Ovary (tissue), 9 donors: Measurements from ENCODE around the gene PRDM7. TPM values are rescaled to one million over a fixed set of nuclear protein-coding genes. Genes with fewer than 3 reads are reported as not detected.
"Not testable (repeated sequence)": the region's sequence is repeated elsewhere in the genome, so short reads cannot be mapped to it uniquely, and the experiment has no call there.

Experiments
- DNase-seq, 5 donors: peaks; one replicate each; pipeline ENCODE4 v3.0.0-alpha.2; 2019 to 2020
- H3K27ac ChIP-seq, 2 donors: fragments of 200-600 bp; one replicate each; pipeline versions ENCODE4 v1.5.1 to v1.8.0; 2019 to 2022
- H3K27me3 ChIP-seq: fragments of 200-600 bp; one replicate; pipeline ENCODE4 v1.8.0; 2022
- H3K36me3 ChIP-seq: fragments of 200-600 bp; sonication (generic); one replicate; pipeline ENCODE4 v1.5.1; 2019
- H3K4me1 ChIP-seq: one replicate; pipeline ENCODE4 v1.8.1; 2013; ENCODE audit warnings: mild to moderate bottlenecking, moderate library complexity; ENCODE audit not compliant: insufficient read depth
- H3K4me3 ChIP-seq: fragments of 200-600 bp; sonication (generic); one replicate; pipeline ENCODE4 v1.5.1; 2017
- H3K9me3 ChIP-seq, 2 donors: fragments of 200-600 bp in 1 of 2; sonication (generic) in 1 of 2; one replicate each; pipeline versions ENCODE4 v1.5.1 to v1.8.1; 2013 to 2019; ENCODE audit warnings: mild to moderate bottlenecking in 1 of 2, moderate library complexity in 1 of 2
- CTCF ChIP-seq, 3 donors: fragments of 450-650 bp in 2 of 3; fragments of 200-600 bp in 1 of 3; IDR thresholded peaks; one replicate each; pipeline versions ENCODE4 v1.5.1 to v1.8.0; 2016 to 2022; ENCODE audit warnings: antibody characterized with exemption in 3 of 3, mild to moderate bottlenecking in 1 of 3
- EP300 ChIP-seq: sonication (generic); formaldehyde crosslinking; IDR thresholded peaks from one replicate; pipeline ENCODE4 v1.6.1; 2017; ENCODE audit warnings: antibody characterized with exemption
- POLR2A ChIP-seq: fragments of 450-650 bp; IDR thresholded peaks from one replicate; pipeline ENCODE4 v1.6.1; 2017; ENCODE audit warnings: antibody characterized with exemption, mild to moderate bottlenecking, moderate library complexity
- WGBS, 3 donors: extraction: QIAGEN DNeasy Blood & Tissue Kit in 1 of 3; methylation state at CpG; one replicate each; pipeline versions ENCODE4 v1.1.5 to v1.1.7; 2013 to 2017; 5-methylcytosine and 5-hydroxymethylcytosine counted together
- intact Hi-C, 4 donors: fragments of 100-400 bp; cut with DNase I; formaldehyde crosslinking; loops; one replicate each; pipeline versions ENCODE4 v1.11.0 to v1.15.1; 2022 to 2023
- polyA plus RNA-seq, 2 donors: library from polyadenylated mRNA; stranded (reverse); fragments of 200-250 nt in 1 of 2; fragments of 350-450 nt in 1 of 2; fragmentation: Illumina TruSeq in 1 of 2; extraction: RNeasy Lipid Tissue Mini Kit (QIAGEN cat#74804) in 1 of 2; gene quantifications; one replicate each; pipeline ENCODE4 v1.2.3, GENCODE V29; 2013 to 2014
- total RNA-seq, 7 donors: library from RNA; depleted of rRNA in 2 of 7; stranded (reverse); fragments of >200 nt in 2 of 7; fragmentation: NEBNext Ultra II Directional in 3 of 7; extraction: Animal tissue kit (Norgen Biotek cat#: 25700) in 3 of 7; gene quantifications; one replicate each; pipeline versions ENCODE4 v1.1.0 to v1.2.4, GENCODE V29; 2016 to 2023
- donor health status: DM: no; HTN: no; CAD: no; lungs with moderate emphysema.
- donor health status: DM: no; HTN: no; CAD: no.
- donor health status: Bipolar disorder and iron deficiency.
- donor health status: DM: yes; HTN: yes; CAD: no.
- donor health status: DM: no; HTN: no; CAD: no.
- donor health status: DM: yes; HTN: yes; CAD: no.

The PRDM7 gene
- total and polyA plus RNA-seq, 9 donors, result not detected

- intact Hi-C loops, H3K4me3 ChIP-seq, H3K27me3 ChIP-seq, H3K27ac ChIP-seq, H3K4me1 ChIP-seq, H3K9me3 ChIP-seq, DNase-seq, H3K36me3 ChIP-seq: not testable (repeated sequence)
- 82 to 91% (median 84%) methylated on average over 9 of the region's 9 CpGs for WGBS, 3 donors
These were observed 20.0 kb upstream of the PRDM7 start for GRCh38 chr16:90097010-90097684.

GRCh38 chr16:90094791-90095190 is 17.7 kb upstream of the PRDM7 start:
- H3K27me3 ChIP-seq, H3K27ac ChIP-seq, H3K36me3 ChIP-seq, DNase-seq, H3K4me1 ChIP-seq, H3K4me3 ChIP-seq, intact Hi-C loops, H3K9me3 ChIP-seq: not testable (repeated sequence)
- 88 to 95% (median 94%) methylated on average over 13 to 22 of the region's 22 CpGs for WGBS, 3 donors

GRCh38 chr16:90094296-90094695 is 17.2 kb upstream of the PRDM7 start:
- 80 to 100% (median 86%) methylated on average over 2 to 35 of the region's 35 CpGs for WGBS, 3 donors
- H3K4me1 ChIP-seq, H3K36me3 ChIP-seq, DNase-seq, H3K27me3 ChIP-seq, H3K27ac ChIP-seq, intact Hi-C loops, H3K4me3 ChIP-seq, H3K9me3 ChIP-seq: not testable (repeated sequence)

GRCh38 chr16:90093799-90094198 is 16.7 kb upstream of the PRDM7 start:
- H3K36me3 ChIP-seq, H3K4me3 ChIP-seq, H3K27ac ChIP-seq, H3K4me1 ChIP-seq, DNase-seq, H3K9me3 ChIP-seq, intact Hi-C loops, H3K27me3 ChIP-seq: not testable (repeated sequence)
- WGBS, 3 donors, result 87 to 93% (median 89%) methylated on average over 28 to 30 of the region's 30 CpGs

- H3K9me3 ChIP-seq, H3K36me3 ChIP-seq, DNase-seq, H3K4me1 ChIP-seq, H3K4me3 ChIP-seq, intact Hi-C loops, H3K27ac ChIP-seq, H3K27me3 ChIP-seq: not testable (repeated sequence)
- 50 to 73% (median 63%) methylated on average over 4 of the region's 4 CpGs for WGBS, 3 donors
These were observed 15.7 kb upstream of the PRDM7 start for GRCh38 chr16:90092781-90093180.

GRCh38 chr16:90084215-90084950 is 7.3 kb upstream of the PRDM7 start:
- Histone ChIP-seq H3K36me3 (no peaks in the 10 kb centered on the region), H3K27me3 (no peaks in the 10 kb centered on the region), H3K4me3 (no peak overlapping the region), H3K9me3 (no peaks in the 10 kb centered on the region), H3K4me1 (peaks cover 2% of the 10 kb centered on the region), H3K27ac (no peak overlapping the region)
- intact Hi-C loops, result no loop called here
- WGBS, 3 donors, result 72 to 80% (median 73%) methylated on average over 4 of the region's 4 CpGs
- no peak for DNase-seq
- TF ChIP-seq POLR2A, result no peak

- intact Hi-C loops, result no loop called here
- Histone ChIP-seq H3K9me3 (no peaks in the 10 kb centered on the region), H3K27me3 (no peaks in the 10 kb centered on the region), H3K27ac (no peak overlapping the region), H3K4me1 (peaks cover 2% of the 10 kb centered on the region), H3K36me3 (no peaks in the 10 kb centered on the region), H3K4me3 (no peak overlapping the region)
- DNase-seq, result no peak
- 88 to 95% (median 91%) methylated on average over 8 of the region's 8 CpGs for WGBS, 3 donors
- TF ChIP-seq EP300 (no peak), POLR2A (no peak), CTCF (IDR thresholded peaks at IDR 0.05) (no peak)
These were observed 6.0 kb upstream of the PRDM7 start for GRCh38 chr16:90083139-90083538.
